Measurements from ENCODE around the gene DPH3.

GRCh38 chr3:16280671-16281070 is 15.9 kb upstream of the DPH3 start:
- no peak for TF ChIP-seq CTCF (IDR thresholded peaks at IDR 0.05)
- no peak for TF ChIP-seq POLR2A (IDR thresholded peaks at IDR 0.05)
- no peak for TF ChIP-seq EP300 (IDR thresholded peaks at IDR 0.05)

Measured in ovary (tissue), 3 donors.